ENCODE measurements around the gene SNAI1. TPM values are rescaled to one million over a fixed set of nuclear protein-coding genes. Genes with fewer than 3 reads are reported as not detected.
A peak's percentile ranks its signal among the peaks of the same experiment; 100 is the strongest.

Gene SNAI1
- total and polyA plus RNA-seq, 2 donors (not counting 3 experiments of a cell fraction or from before 2014, with no cell fraction given) = 10.8 to 13.4 TPM

DNA sequence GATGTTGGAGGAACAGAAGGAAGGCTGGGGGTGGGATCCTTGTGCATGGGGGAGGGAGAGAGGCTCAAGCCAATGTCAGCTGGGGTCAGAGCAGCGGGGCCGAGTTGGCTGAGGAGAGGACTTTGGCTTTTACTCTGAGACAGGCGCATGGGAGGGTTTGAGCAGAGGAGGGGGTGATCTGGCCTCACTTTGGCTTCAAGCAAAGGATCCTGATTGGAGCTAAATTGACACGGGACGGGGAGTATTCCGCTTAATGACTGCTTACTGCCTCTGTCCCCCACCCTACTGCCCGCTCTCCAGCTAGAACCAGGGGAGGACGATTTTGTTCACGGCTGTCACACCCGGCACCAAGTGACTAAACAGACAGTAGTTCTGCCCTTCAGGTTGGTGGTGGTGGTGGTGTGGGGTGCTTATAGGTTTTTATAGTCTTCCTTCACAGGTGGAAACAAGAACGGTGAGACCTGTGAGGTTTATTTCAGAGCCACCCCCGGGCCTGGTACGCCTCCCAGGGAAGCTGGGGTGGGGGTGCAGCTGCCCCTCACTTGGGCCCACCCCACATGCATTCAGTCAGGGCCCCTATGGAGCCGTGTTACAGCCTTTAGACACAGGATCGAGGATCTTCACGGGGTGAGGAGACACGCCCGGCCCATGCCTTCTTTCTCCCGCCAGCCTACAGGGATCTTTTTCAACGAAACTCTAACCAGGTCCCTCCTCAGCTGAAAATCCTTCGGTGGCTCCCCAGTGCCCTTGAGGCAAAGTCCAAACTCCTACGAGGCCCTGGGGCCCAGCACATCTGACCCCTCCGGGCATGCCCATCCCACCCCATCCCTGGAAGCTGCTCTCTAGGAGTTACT lies 1.3 kb upstream of the SNAI1 start:
- Histone ChIP-seq H3K27me3 (ENCODE audit: control insufficient read depth in 2 of 2, insufficient read depth in 2 of 2, low read length in 2 of 2) (no peaks in the 10 kb centered on the region), H3K4me1 (ENCODE audit: control insufficient read depth, extremely low read depth, insufficient read depth, low read length) (peaks cover 38% of the 10 kb centered on the region), H3K9me3 (replicated peaks; ENCODE audit: control insufficient read depth, insufficient read depth, low read length) (no peaks in the 10 kb centered on the region), H3K79me2 (ENCODE audit: control insufficient read depth, insufficient read depth, low read length) (peaks cover 36% of the 10 kb centered on the region), H4K20me1 (replicated peaks; ENCODE audit: control insufficient read depth, extremely low read depth, insufficient read depth, low read length) (no peaks in the 10 kb centered on the region), H2AFZ (ENCODE audit: low read depth, low read length) (no peak overlapping the region), H3K9ac (replicated peaks; ENCODE audit: extremely low read depth, insufficient read depth, low read length) (peak overlapping the region; percentile 62), H3K36me3 (ENCODE audit: control insufficient read depth in 2 of 2, extremely low read depth in 1 of 2, insufficient read depth in 2 of 2, low read length in 2 of 2) (peaks cover 0 to 2% of the 10 kb centered on the region in 2 experiments), H3K4me3 (replicated peaks in 1 of 3; ENCODE audit: insufficient read depth in 1 of 3, low read depth in 1 of 3, low read length in 3 of 3) (no peak overlapping the region), H3K4me2 (ENCODE audit: insufficient read depth, low read length) (no peak overlapping the region), H3K9me1 (replicated peaks; ENCODE audit: control insufficient read depth, extremely low read depth, insufficient read depth, low read length) (no peaks in the 10 kb centered on the region), H3K27ac (ENCODE audit: insufficient read depth, low read depth, low read length) (no peak overlapping the region)
- no TSS peak for BruUV-seq (replicated peaks)
- DNase-seq (ENCODE audit: low read depth, low spot score) = no peak
- ChIA-PET POLR2A (interaction anchor here (5.6 kb wide), 1 partner anchor 89 kb away, joined by 34 read pairs; no protein-coding TSS in a partner anchor), CTCF (interaction anchor here (0.6 to 23.6 kb wide), 10 partner anchors 8 to 196 kb away, joined by 3 to 1187 read pairs (median 4); no protein-coding TSS in a partner anchor)
- TF ChIP-seq POLR2AphosphoS5 (IDR thresholded peaks at IDR 0.05; ENCODE audit: insufficient read depth, low read depth, low read length) = no peak
- TF ChIP-seq, protein P1, sequence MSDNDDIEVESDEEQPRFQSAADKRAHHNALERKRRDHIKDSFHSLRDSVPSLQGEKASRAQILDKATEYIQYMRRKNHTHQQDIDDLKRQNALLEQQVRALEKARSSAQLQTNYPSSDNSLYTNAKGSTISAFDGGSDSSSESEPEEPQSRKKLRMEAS (IDR thresholded peaks at IDR 0.05; ENCODE audit: insufficient read depth, insufficient read length) = no peak
- TF ChIP-seq, protein P2, sequence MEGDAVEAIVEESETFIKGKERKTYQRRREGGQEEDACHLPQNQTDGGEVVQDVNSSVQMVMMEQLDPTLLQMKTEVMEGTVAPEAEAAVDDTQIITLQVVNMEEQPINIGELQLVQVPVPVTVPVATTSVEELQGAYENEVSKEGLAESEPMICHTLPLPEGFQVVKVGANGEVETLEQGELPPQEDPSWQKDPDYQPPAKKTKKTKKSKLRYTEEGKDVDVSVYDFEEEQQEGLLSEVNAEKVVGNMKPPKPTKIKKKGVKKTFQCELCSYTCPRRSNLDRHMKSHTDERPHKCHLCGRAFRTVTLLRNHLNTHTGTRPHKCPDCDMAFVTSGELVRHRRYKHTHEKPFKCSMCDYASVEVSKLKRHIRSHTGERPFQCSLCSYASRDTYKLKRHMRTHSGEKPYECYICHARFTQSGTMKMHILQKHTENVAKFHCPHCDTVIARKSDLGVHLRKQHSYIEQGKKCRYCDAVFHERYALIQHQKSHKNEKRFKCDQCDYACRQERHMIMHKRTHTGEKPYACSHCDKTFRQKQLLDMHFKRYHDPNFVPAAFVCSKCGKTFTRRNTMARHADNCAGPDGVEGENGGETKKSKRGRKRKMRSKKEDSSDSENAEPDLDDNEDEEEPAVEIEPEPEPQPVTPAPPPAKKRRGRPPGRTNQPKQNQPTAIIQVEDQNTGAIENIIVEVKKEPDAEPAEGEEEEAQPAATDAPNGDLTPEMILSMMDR (IDR thresholded peaks at IDR 0.05; ENCODE audit: extremely low read depth in 1 of 2, insufficient read depth in 1 of 2, low read depth in 1 of 2, low read length in 2 of 2) = no peak
- TF ChIP-seq POLR2A (IDR thresholded peaks at IDR 0.05; ENCODE audit: low read depth, low read length) = no peak
- TF ChIP-seq EZH2 (IDR thresholded peaks at IDR 0.05; ENCODE audit: borderline replicate concordance, low read depth, low read length, severe bottlenecking) = no peak
- no peak for TF ChIP-seq GATA2 (IDR thresholded peaks at IDR 0.05; ENCODE audit: insufficient read depth, insufficient read length, low read depth, low read length)
- TF ChIP-seq MYC (IDR thresholded peaks at IDR 0.05; ENCODE audit: low read depth, low read length) = no peak
- no peak for TF ChIP-seq JUN (IDR thresholded peaks at IDR 0.05; ENCODE audit: borderline replicate concordance, insufficient read depth, insufficient read length, low read depth)
- no peak for TF ChIP-seq FOS (IDR thresholded peaks at IDR 0.05; ENCODE audit: borderline replicate concordance, insufficient read depth, low read length)
- intact Hi-C loops (cut with micrococcal nuclease) = loop anchor here (1.0 to 10.0 kb wide), 3 partner anchors 66 to 483 kb away; partner anchors contain the start of gene PEDS1
- dilution Hi-C loops (cut with MboI; ENCODE audit: extremely low pct_ligation_motif_present, low sequenced_read_pairs) = no loop called here
- FAIRE-seq = no peak
